RWPE2 (cell line): ENCODE measurements around the gene DNAJC27.
A peak's percentile ranks its signal among the peaks of the same experiment; 100 is the strongest.

Source experiments
- ATAC-seq: fragments of 200-7000 bp; cut with Tn5 transposase; 3 replicates; pipeline ENCODE4 v1.9.1; 2021; ENCODE audit warnings: low read depth
- DNase-seq: peaks from one replicate; pipeline ENCODE4 v3.0.0-alpha.2; 2020; ENCODE audit warnings: low spot score
- H3K27ac ChIP-seq: fragments of 450-650 bp; 2 replicates; pipeline ENCODE4 v1.5.1; 2017; ENCODE audit warnings: mild to moderate bottlenecking; ENCODE audit not compliant: poor library complexity, severe bottlenecking
- H3K27me3 ChIP-seq: fragments of 250-450 bp; sonication (Bioruptor Pico); 2 replicates; pipeline ENCODE4 v1.5.1; 2021; ENCODE audit warnings: mild to moderate bottlenecking, moderate library complexity; ENCODE audit not compliant: insufficient read depth, poor library complexity, severe bottlenecking
- H3K36me3 ChIP-seq: fragments of 250-450 bp; sonication (Bioruptor Pico); 2 replicates; pipeline ENCODE4 v1.5.1; 2020; ENCODE audit warnings: low read depth, mild to moderate bottlenecking, moderate library complexity
- H3K4me1 ChIP-seq: fragments of 250-450 bp; sonication (Bioruptor Pico); 2 replicates; pipeline ENCODE4 v1.5.1; 2021; ENCODE audit warnings: mild to moderate bottlenecking, moderate library complexity; ENCODE audit not compliant: insufficient read depth, poor library complexity, severe bottlenecking
- H3K4me3 ChIP-seq: fragments of 250-450 bp; sonication (Bioruptor Pico); 2 replicates; pipeline ENCODE4 v1.5.1; 2021; ENCODE audit warnings: mild to moderate bottlenecking, moderate library complexity; ENCODE audit not compliant: severe bottlenecking
- H3K9me3 ChIP-seq: fragments of 250-450 bp; sonication (Bioruptor Pico); 2 replicates; pipeline ENCODE4 v1.5.1; 2021; ENCODE audit warnings: mild to moderate bottlenecking, moderate library complexity; ENCODE audit not compliant: severe bottlenecking
- CTCF ChIP-seq: fragments of 450-650 bp; IDR thresholded peaks from one replicate; pipeline ENCODE4 v1.5.1; 2017; ENCODE audit warnings: mild to moderate bottlenecking, moderate library complexity; ENCODE audit not compliant: poor library complexity, severe bottlenecking

Gene DNAJC27

GRCh38 chr2:24950102-24950501 is 21.7 kb downstream of the DNAJC27 start:
- Histone ChIP-seq H3K36me3 (peaks cover 24% of the 10 kb centered on the region), H3K27me3 (no peaks in the 10 kb centered on the region), H3K27ac (no peak overlapping the region), H3K4me3 (no peak overlapping the region), H3K9me3 (no peaks in the 10 kb centered on the region), H3K4me1 (no peaks in the 10 kb centered on the region)
- DNase-seq (no peak), ATAC-seq (no peak)
- no peak for TF ChIP-seq CTCF

- no peak for DNase-seq
- H3K4me3 ChIP-seq = no peak overlapping the region
- H3K27me3 ChIP-seq = no peaks in the 10 kb centered on the region
- no peak for TF ChIP-seq CTCF
- H3K4me1 ChIP-seq = no peaks in the 10 kb centered on the region
- no peak overlapping the region for H3K27ac ChIP-seq
- ATAC-seq = no peak
- H3K36me3 ChIP-seq = peaks cover 16% of the 10 kb centered on the region
- H3K9me3 ChIP-seq = no peaks in the 10 kb centered on the region
These were observed 23.2 kb downstream of the DNAJC27 start for GRCh38 chr2:24948506-24948905.

- DNase-seq = no peak
- Histone ChIP-seq H3K4me3 (no peak overlapping the region), H3K36me3 (peaks cover 16% of the 10 kb centered on the region), H3K4me1 (no peaks in the 10 kb centered on the region), H3K27ac (no peak overlapping the region), H3K27me3 (no peaks in the 10 kb centered on the region), H3K9me3 (no peaks in the 10 kb centered on the region)
- no peak for ATAC-seq
- no peak for TF ChIP-seq CTCF
These were observed 24.1 kb downstream of the DNAJC27 start for GRCh38 chr2:24947561-24948157.

GRCh38 chr2:24945907-24946306 is 25.8 kb downstream of the DNAJC27 start:
- no peaks in the 10 kb centered on the region for H3K4me1 ChIP-seq
- peak; percentile 58; the same call in 1 of the 3 replicates for ATAC-seq
- DNase-seq = no peak
- no peak overlapping the region for H3K4me3 ChIP-seq
- H3K27ac ChIP-seq = no peak overlapping the region
- H3K9me3 ChIP-seq = no peaks in the 10 kb centered on the region
- TF ChIP-seq CTCF = no peak
- H3K36me3 ChIP-seq = peaks cover 5% of the 10 kb centered on the region
- H3K27me3 ChIP-seq = no peaks in the 10 kb centered on the region

- no peak for TF ChIP-seq CTCF
- H3K4me3 ChIP-seq = no peak overlapping the region
- no peak overlapping the region for H3K27ac ChIP-seq
- peaks cover 5% of the 10 kb centered on the region for H3K36me3 ChIP-seq
- H3K9me3 ChIP-seq = no peaks in the 10 kb centered on the region
- no peaks in the 10 kb centered on the region for H3K27me3 ChIP-seq
- H3K4me1 ChIP-seq = no peaks in the 10 kb centered on the region
- no peak for DNase-seq
- ATAC-seq = no peak
These were observed 28.2 kb downstream of the DNAJC27 start for GRCh38 chr2:24943427-24944053.
